Neutrophil (primary cell): ENCODE data around the gene CKS1B.

Experiments
- H3K27ac ChIP-seq: fragments of 200-600 bp; sonication (generic); 2 replicates; pipeline ENCODE4 v1.5.1; 2016; ENCODE audit warnings: mild to moderate bottlenecking, moderate library complexity
- H3K27me3 ChIP-seq: fragments of 200-600 bp; sonication (generic); 2 replicates; pipeline ENCODE4 v1.6.0; 2016; ENCODE audit warnings: mild to moderate bottlenecking
- H3K36me3 ChIP-seq: fragments of 200-600 bp; sonication (generic); 2 replicates; pipeline ENCODE4 v1.5.1; 2017
- H3K4me1 ChIP-seq, 2 experiments: fragments of 200-600 bp in 1 of 2; sonication (generic) in 1 of 2; 1 replicate in 1 of 2; 2 replicates in 1 of 2; pipeline versions ENCODE4 v1.5.1 to v1.6.1; 2013 to 2016; ENCODE audit warnings: low read depth in 1 of 2, low read length in 1 of 2, mild to moderate bottlenecking in 1 of 2, moderate library complexity in 1 of 2; ENCODE audit not compliant: control insufficient read depth in 1 of 2, insufficient read depth in 1 of 2
- H3K4me3 ChIP-seq, 2 experiments: fragments of 200-600 bp in 1 of 2; sonication (generic) in 1 of 2; 1 replicate in 1 of 2; 2 replicates in 1 of 2; pipeline ENCODE4 v1.5.1; 2013 to 2016; ENCODE audit warnings: low read depth in 1 of 2, low read length in 1 of 2, mild to moderate bottlenecking in 1 of 2, moderate library complexity in 1 of 2
- H3K9me3 ChIP-seq: fragments of 200-600 bp; sonication (generic); 2 replicates; pipeline ENCODE4 v1.5.1; 2016
- CTCF ChIP-seq: fragments of 200-600 bp; sonication (generic); IDR thresholded peaks from 2 replicates; pipeline ENCODE4 v1.5.1; 2016; ENCODE audit warnings: antibody characterized with exemption

The CKS1B gene

GRCh38 chr1:154945160-154945961 lies 29.1 kb upstream of the CKS1B start:
- TF ChIP-seq CTCF, result no peak
- H3K4me1 ChIP-seq, result peaks cover 25 to 28% of the 10 kb centered on the region in 2 experiments
- H3K27ac ChIP-seq, result peak overlapping the region; percentile 77
- no peak overlapping the region for H3K4me3 ChIP-seq
- H3K27me3 ChIP-seq, result no peaks in the 10 kb centered on the region
- no peaks in the 10 kb centered on the region for H3K9me3 ChIP-seq
- H3K36me3 ChIP-seq, result peaks cover 60% of the 10 kb centered on the region

- H3K4me1 ChIP-seq, result peaks cover 25 to 28% of the 10 kb centered on the region in 2 experiments
- TF ChIP-seq CTCF, result no peak
- no peak overlapping the region for H3K27ac ChIP-seq
- H3K4me3 ChIP-seq, result no peak overlapping the region
- no peaks in the 10 kb centered on the region for H3K27me3 ChIP-seq
- H3K36me3 ChIP-seq, result peaks cover 68% of the 10 kb centered on the region
- H3K9me3 ChIP-seq, result no peaks in the 10 kb centered on the region
Measured at GRCh38 chr1:154945962-154946850, 28.3 kb upstream of the CKS1B start.

- peaks cover 75% of the 10 kb centered on the region for H3K36me3 ChIP-seq
- no peaks in the 10 kb centered on the region for H3K27me3 ChIP-seq
- no peak overlapping the region for H3K27ac ChIP-seq
- H3K4me3 ChIP-seq, result no peak overlapping the region
- TF ChIP-seq CTCF, result no peak
- peaks cover 24 to 31% of the 10 kb centered on the region in 2 experiments for H3K4me1 ChIP-seq
- H3K9me3 ChIP-seq, result no peaks in the 10 kb centered on the region
Measured at GRCh38 chr1:154948079-154948478, 26.4 kb upstream of the CKS1B start.

- no peak overlapping the region for H3K4me3 ChIP-seq
Measured at GRCh38 chr1:154951901-154952657, 22.4 kb upstream of the CKS1B start.

More at GRCh38 chr1:154951901-154952657, 22.4 kb upstream of the CKS1B start:
- TF ChIP-seq CTCF, result no peak
- no peaks in the 10 kb centered on the region for H3K9me3 ChIP-seq
- peaks cover 43 to 51% of the 10 kb centered on the region in 2 experiments for H3K4me1 ChIP-seq
- H3K27ac ChIP-seq, result peak overlapping the region; percentile 38
- peaks cover 46% of the 10 kb centered on the region for H3K36me3 ChIP-seq
- H3K27me3 ChIP-seq, result no peaks in the 10 kb centered on the region
